ENCODE data around the gene CLSTN2.

CLSTN2 gene

GRCh38 chr3:140273542-140274195 is 338.7 kb downstream of the CLSTN2 start:
- H3K9me3 ChIP-seq (ENCODE audit: control insufficient read depth, insufficient read depth, low read length) = no peaks in the 10 kb centered on the region
- no peak for TF ChIP-seq EZH2phosphoT487 (IDR thresholded peaks at IDR 0.05; ENCODE audit: borderline replicate concordance, low read length)
- no peak for TF ChIP-seq CTCF (IDR thresholded peaks at IDR 0.05; ENCODE audit: low read depth, low read length, poor library complexity, severe bottlenecking)
- no peak overlapping the region for H3K27ac ChIP-seq (ENCODE audit: low read depth, low read length)
- no peaks in the 10 kb centered on the region for H3F3A ChIP-seq (ENCODE audit: control insufficient read depth, insufficient read depth)
- no peak overlapping the region for H3K4me3 ChIP-seq (ENCODE audit: low read length)
- H3K4me1 ChIP-seq (ENCODE audit: control insufficient read depth, low read length) = no peaks in the 10 kb centered on the region
- no peaks in the 10 kb centered on the region for H3K79me2 ChIP-seq (ENCODE audit: control insufficient read depth, low read length)
- no peaks in the 10 kb centered on the region for H4K20me1 ChIP-seq (ENCODE audit: control insufficient read depth, insufficient read depth, low read depth, low read length)
- H3K36me3 ChIP-seq (ENCODE audit: control insufficient read depth, low read length) = no peaks in the 10 kb centered on the region
- no peak overlapping the region for H3K4me2 ChIP-seq (ENCODE audit: low read length)
- no peaks in the 10 kb centered on the region for H3K9me2 ChIP-seq (replicated peaks; ENCODE audit: control insufficient read depth, low read length)
- H3K27me3 ChIP-seq (ENCODE audit: control insufficient read depth, low read length) = no peaks in the 10 kb centered on the region

- no peaks in the 10 kb centered on the region for H4K20me1 ChIP-seq (ENCODE audit: control insufficient read depth, insufficient read depth, low read depth, low read length)
- H3K79me2 ChIP-seq (ENCODE audit: control insufficient read depth, low read length) = no peaks in the 10 kb centered on the region
- H3K4me3 ChIP-seq (ENCODE audit: low read length) = no peak overlapping the region
- no peaks in the 10 kb centered on the region for H3K27me3 ChIP-seq (ENCODE audit: control insufficient read depth, low read length)
- H3K4me2 ChIP-seq (ENCODE audit: low read length) = no peak overlapping the region
- H3F3A ChIP-seq (ENCODE audit: control insufficient read depth, insufficient read depth) = no peaks in the 10 kb centered on the region
- no peak for TF ChIP-seq CTCF (IDR thresholded peaks at IDR 0.05; ENCODE audit: low read depth, low read length, poor library complexity, severe bottlenecking)
- TF ChIP-seq EZH2phosphoT487 (IDR thresholded peaks at IDR 0.05; ENCODE audit: borderline replicate concordance, low read length) = no peak
- H3K27ac ChIP-seq (ENCODE audit: low read depth, low read length) = no peak overlapping the region
- H3K9me3 ChIP-seq (ENCODE audit: control insufficient read depth, insufficient read depth, low read length) = no peaks in the 10 kb centered on the region
- no peaks in the 10 kb centered on the region for H3K4me1 ChIP-seq (ENCODE audit: control insufficient read depth, low read length)
- H3K36me3 ChIP-seq (ENCODE audit: control insufficient read depth, low read length) = no peaks in the 10 kb centered on the region
- no peaks in the 10 kb centered on the region for H3K9me2 ChIP-seq (replicated peaks; ENCODE audit: control insufficient read depth, low read length)
These were observed 339.4 kb downstream of the CLSTN2 start for GRCh38 chr3:140274429-140274828.

DNA sequence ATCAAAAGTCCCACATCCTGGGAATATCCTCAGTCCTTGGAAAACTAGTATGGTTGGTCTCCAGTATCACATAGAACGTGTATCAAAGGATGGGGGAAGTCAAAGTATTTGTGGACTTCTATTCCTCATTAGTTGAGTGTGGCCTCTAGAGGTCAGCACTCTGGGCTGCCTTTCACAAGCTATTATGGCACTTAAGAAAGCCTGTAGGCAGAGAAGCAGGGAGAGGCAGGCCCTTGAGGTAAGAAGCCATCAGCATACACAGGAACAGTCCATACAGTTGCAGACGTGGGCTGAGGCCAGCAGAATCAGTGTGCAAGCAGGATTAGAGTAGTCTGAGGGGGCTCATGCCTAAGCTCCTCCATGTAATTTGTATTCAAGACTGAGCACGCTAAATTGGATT is 341.7 kb downstream of the CLSTN2 start:
- Histone ChIP-seq H3K9me3 (ENCODE audit: control insufficient read depth, insufficient read depth, low read length) (no peaks in the 10 kb centered on the region), H3K27ac (ENCODE audit: low read depth, low read length) (no peak overlapping the region), H3K27me3 (ENCODE audit: control insufficient read depth, low read length) (peaks cover 3% of the 10 kb centered on the region; the same call in 1 of the 2 replicates), H3K4me1 (ENCODE audit: control insufficient read depth, low read length) (no peaks in the 10 kb centered on the region), H3K9me2 (replicated peaks; ENCODE audit: control insufficient read depth, low read length) (no peaks in the 10 kb centered on the region), H3K4me3 (ENCODE audit: low read length) (no peak overlapping the region), H3F3A (ENCODE audit: control insufficient read depth, insufficient read depth) (no peaks in the 10 kb centered on the region), H3K4me2 (ENCODE audit: low read length) (no peak overlapping the region), H3K79me2 (ENCODE audit: control insufficient read depth, low read length) (no peaks in the 10 kb centered on the region), H4K20me1 (ENCODE audit: control insufficient read depth, insufficient read depth, low read depth, low read length) (no peaks in the 10 kb centered on the region), H3K36me3 (ENCODE audit: control insufficient read depth, low read length) (no peaks in the 10 kb centered on the region)
- TF ChIP-seq EZH2phosphoT487 (IDR thresholded peaks at IDR 0.05; ENCODE audit: borderline replicate concordance, low read length) = no peak
- TF ChIP-seq CTCF (IDR thresholded peaks at IDR 0.05; ENCODE audit: low read depth, low read length, poor library complexity, severe bottlenecking) = peak; percentile 52

Data from DOHH2 (cell line).